Fibroblast of gingiva (primary cell): ENCODE results near the gene GAB2.

Source experiments
- DNase-seq: peaks from one replicate; pipeline ENCODE4 v3.0.0-alpha.2; 2011; ENCODE audit warnings: low read depth

Gene GAB2

DNA sequence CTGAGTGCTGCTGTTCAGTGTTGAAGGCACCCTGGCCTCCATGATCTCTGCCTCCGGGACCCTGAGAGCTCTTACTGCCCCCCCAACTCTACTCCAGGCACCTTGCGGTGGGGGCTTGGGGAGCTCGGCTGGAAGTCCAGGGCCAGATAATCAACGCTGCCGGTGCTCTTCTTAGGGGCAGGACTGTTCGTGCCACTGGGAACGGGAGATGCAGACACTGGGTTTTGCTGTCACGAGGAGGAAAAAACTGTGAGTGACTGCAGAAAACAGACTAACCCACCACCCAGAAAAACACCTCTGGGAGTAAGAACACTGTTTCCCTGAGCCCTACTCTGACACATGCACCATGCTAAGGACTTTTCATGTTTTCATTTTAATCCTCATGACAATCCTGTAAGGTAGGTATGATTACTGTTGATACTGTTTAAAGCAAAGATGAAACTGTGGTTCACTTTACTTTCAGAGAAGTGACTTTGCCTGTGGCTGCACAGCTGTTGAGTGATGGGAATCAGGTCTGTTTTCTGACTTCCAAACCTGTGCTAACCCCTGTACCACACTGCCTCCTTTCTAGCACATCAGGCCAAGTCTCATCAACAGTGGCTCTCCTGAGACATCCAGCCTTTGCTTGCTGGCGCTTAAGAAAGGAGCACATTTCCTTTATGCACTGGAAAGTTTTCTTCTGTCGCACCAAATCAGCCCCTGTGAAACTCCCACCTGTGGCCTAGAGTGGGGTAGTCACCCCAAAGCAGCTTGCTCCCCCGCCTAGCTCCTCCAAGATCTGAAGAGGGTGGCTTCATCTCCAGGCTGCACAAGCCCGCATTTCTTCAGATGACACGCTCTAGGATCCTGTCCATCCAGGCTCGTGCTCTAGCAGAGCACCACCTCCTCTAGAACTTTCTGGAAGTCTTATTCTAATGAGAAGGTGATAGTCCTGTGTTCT lies 197.1 kb downstream of the GAB2 start:
- DNase-seq: no peak

GRCh38 chr11:78219493-78220217 lies 198.0 kb downstream of the GAB2 start:
- no peak for DNase-seq

DNA sequence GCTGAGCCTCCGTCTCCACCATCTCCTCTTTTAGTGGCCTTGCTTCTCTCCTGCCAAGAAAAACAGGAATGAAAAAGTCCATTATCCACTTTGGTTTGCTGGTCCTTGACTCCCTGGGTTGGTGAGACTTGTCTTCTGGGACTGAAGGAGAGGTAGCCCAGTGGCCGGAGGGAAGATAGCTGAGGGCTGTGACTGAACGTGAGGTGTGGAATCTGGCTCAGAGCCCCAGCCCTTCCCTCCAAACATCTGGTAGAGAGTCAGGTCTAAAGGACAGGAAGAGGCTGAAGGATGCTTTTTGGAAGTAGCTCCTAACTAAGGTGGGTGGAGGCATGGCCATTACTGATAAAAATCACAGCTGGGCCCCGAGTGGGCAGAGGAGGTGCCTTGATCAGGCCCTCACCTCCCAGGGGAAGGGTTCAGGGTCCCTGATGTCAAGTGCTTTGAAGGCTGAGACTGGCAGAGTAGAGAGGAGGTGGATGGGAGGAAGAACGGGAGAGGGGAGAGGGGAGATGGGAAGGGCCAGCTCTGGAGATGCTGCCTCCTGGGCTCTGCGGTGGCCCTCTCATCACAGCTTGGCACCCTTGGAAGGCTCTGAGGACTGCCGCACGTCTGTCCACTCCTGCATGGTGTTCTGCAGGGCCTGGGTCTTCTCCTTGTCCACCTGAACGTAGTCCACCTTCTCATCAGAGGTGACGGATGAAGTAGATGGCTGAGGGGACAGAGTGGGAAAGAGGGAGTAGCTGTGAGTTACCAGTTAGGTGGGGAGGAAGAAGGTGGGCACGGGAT lies 198.7 kb downstream of the GAB2 start:
- DNase-seq: no peak

- no peak for DNase-seq
These were observed 199.7 kb downstream of the GAB2 start for GRCh38 chr11:78217650-78218541.

GRCh38 chr11:78216571-78217287 lies 200.9 kb downstream of the GAB2 start:
- DNase-seq: no peak

- no peak for DNase-seq
These were observed 201.6 kb downstream of the GAB2 start for GRCh38 chr11:78216021-78216420.

DNA sequence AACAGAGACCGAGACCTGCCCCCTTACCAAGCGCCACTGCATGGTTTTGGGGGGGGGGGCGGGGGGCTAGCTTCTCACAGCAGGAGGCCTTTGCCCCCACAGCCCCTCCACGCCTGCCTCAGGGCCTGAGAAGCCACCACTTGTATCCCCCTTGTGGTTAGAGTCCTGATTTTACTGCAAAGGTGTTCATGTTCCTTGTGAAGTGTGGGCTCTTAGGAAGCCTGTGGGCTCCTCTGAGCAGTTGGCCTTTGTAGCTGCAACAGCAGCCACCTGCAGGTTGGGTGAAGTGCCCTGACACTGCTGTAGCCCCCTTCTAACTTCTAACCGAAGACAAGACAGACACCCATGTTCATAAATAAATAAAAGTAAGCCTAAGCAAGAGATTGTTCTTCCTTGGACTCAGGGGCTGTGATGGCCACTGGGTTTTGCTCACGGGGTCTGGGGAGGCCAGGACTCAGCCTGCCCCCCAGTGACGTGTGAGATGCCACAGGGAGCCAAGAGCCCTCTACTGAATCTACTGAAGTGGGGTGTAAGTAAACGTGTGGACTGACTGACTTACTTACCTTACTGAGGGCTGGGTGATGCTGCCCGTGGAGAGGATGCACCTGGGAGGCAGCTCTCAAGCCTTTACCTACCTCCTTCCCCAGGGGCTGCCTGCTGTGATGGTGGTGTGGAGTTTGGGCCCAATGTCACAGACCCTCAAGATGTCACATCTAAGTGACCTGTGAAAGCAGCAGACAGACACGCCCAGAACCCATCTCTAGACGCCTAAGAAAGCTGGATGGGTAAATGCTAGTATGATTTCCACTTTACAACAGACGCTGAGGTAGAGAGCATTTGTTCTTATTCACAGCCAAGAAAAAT lies 203.1 kb downstream of the GAB2 start:
- no peak for DNase-seq

DNA sequence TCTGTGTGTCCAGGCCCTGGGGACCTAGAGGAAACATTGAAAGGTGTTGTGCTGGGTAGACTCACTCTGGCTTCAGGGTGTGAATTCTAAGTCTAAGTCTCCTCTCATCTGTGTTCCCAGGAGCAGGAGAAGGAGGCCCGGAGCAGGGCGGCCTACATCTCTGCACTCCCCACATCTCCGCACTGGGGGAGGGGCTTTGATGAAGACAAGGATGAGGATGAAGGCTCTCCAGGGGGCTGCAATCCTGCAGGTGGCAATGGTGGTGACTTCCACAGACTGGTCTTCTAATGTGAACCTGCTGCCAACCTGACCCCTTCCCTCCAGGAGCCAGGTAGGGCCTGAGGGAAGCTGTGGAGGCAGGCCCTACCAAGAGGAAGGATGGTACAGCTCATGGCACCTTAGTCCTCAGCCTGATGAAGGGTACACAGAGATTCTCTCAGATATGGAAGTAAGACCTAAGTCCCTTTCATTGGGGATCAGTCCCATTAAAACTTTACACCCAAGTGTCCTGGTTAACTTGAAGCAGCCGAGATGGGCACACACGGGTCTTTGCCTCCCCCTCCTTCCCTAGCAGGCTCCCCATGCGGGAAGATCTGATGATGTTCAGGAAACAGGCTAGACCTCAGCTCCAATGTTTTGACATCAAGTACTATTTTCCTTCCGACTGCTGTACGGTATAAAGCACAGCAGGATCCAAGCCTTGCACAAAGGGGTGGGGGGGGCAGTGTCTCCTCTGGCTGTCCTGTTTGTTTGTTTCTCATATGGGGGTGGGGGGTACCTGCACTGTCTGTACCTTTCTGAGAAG lies 203.9 kb downstream of the GAB2 start:
- DNase-seq: no peak

DNA sequence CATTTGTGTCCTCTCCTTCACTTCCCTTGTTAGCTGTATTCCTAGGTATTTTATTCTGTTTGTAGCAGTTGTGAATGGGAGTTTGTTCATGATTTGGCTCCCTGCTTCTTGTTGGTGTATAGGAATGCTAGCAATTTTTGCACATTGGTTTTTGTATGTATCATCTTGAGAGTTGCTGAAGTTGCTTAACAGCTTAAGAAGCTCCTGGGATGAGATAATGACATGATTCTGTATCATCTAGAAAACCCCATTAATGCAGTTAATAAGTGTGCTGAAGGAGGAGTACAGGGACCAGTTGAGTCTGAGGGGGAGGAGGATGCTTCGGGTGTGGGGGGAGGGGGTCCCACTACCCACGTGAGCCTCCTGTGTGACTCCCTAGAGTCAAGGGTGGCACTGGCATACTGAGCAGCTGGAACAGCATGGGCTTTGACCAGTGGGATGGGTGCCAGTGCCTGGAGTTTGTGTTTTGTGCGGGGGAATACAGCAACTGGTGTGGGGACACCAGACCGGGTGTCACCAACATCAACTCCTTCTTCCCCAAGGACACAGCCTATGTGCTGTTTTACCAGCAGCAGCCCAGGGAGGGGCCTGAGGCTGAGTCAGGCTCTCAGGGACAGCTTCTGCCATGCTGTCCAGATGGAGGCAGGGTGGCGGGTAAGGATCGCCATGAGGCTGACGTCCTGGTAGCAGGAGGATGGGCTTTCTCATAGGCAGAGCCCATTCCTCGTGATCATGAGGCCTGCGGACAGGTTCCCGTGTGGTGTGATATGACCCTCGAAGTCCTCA lies 204.8 kb downstream of the GAB2 start:
- DNase-seq: peak; percentile 47

DNA sequence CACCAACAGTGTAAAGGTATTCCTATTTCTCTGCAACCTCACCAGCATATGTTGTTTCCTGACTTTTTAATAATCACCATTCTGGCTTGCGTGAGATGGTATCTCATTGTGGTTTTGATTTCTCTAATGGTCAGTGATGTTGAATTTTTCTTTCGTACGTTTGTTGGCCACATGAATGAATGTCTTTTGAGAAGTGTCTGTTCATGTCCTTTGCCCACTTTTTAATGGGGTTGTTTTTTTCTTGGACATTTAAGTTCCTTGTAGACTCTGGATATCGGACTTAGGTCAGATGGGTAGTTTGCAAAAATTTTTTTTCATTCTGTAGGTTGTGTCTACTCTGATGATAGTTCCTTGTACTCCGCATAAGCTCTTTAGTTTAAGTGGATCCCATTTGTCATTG lies 206.1 kb downstream of the GAB2 start:
- DNase-seq: no peak

DNA sequence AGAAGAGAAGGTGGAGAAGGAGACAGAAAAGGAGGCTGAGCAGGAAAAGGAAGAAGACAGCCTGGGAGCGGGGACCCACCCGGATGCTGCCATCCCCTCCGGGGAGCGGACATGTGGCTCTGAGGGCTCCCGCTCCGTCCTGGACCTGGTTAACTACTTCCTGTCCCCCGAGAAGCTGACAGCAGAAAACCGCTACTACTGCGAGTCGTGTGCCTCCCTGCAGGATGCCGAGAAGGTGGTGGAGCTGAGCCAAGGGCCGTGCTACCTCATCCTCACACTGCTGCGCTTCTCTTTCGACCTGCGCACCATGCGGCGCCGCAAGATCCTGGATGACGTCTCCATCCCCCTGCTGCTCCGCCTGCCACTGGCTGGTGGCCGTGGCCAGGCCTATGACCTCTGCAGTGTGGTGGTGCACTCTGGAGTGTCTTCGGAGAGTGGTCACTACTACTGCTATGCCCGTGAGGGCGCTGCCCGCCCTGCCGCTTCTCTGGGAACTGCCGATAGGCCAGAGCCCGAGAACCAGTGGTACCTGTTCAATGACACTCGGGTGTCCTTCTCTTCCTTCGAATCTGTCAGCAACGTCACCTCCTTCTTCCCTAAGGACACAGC lies 207.5 kb downstream of the GAB2 start:
- DNase-seq: no peak

DNA sequence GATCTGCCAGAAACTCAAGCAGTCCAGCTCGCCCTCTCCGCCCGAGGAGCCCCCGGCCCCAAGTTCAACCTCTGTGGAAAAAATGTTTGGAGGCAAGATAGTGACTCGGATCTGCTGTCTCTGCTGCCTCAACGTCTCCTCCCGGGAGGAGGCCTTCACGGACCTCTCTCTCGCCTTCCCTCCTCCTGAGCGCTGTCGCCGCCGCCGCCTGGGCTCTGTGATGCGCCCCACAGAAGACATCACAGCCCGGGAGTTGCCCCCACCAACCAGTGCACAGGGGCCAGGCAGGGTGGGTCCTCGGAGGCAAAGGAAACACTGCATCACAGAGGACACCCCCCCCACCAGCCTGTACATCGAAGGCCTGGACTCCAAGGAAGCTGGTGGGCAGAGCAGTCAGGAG lies 208.1 kb downstream of the GAB2 start:
- DNase-seq: no peak

DNA sequence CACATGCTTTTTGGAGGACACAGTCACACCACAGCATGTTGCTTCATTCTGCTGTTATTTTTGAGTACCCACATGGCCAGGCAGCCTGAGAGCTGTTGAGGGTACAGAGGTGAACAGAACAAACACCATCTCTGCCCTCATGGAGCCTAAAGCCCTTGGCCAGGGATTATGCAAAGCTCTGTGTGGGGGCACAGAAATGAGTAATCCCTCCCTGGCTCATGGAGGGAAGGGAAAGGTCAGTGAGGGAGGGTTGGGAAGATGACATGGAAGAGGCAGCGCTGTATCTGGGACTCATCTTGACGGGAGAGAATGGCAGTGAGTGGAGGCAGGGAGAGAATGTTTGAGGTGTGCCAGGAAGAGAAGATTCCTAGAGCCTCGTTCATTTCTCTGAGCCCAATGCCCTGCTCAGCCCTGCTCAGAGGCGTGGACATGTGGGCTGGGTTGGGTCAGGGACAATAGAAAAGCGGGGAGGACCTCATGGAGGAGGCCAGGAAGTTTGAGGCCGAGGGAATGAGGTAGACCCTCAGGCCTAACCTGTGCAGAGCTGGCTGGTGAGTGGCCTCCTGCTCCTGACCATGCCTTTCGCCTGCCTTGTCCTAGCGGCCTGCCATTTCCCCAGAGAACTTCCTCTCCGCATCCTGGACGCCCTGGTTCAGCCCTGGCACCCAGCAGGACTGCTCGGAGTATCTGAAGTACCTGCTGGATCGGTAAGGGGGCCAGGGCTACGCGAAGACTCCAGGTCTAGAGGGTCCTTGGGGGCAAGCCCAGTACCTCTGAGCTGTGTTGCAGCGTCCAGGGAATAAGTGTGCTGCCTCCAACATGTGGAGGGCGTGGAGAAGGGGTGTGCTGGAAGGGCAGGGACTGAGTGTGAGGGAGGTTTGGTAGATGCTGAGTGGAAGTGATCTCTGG lies 209.1 kb downstream of the GAB2 start:
- peak; percentile 57 for DNase-seq

GRCh38 chr11:78207532-78208256 lies 209.9 kb downstream of the GAB2 start:
- no peak for DNase-seq

GRCh38 chr11:78205691-78206090 lies 211.9 kb downstream of the GAB2 start:
- no peak for DNase-seq

DNA sequence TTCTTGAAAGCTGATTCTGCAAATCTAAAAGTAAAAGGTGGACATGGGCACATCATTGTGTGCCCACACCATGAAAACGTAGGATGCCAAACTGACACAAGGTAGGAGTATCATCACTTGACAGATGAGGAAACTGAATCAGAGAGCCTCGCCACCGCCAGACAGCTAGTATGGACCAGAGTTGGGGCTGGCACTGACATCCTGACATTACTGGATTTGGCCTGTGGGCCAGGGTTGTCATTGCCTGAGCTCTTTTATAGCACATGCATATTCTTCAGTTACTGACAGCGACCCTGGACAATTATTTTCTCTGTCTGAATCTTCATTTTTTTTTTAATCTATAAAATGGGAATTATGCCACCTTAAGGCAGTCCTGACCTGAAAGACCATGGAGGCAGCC lies 212.4 kb downstream of the GAB2 start:
- DNase-seq: no peak
